Natural killer cell treated with Interleukin-12 subunit alpha and Interleukin-12 subunit beta and Interleukin-15 and Interleukin-18, amount 100 ng/mL, for 72 hours (primary cell): Measurements from ENCODE around the gene RBM3. TPM values are rescaled to one million over a fixed set of nuclear protein-coding genes. Genes with fewer than 3 reads are reported as not detected.

Experiments
- ATAC-seq, 2 donors: fragments of 150-1000 bp; cut with Tn5 transposase in 1 of 2; sonication (Bioruptor Pico), chemical (Tn5 transposase) in 1 of 2; 2 replicates each; pipeline ENCODE4 v1.10.0; 2021
- DNase-seq: peaks from one replicate; pipeline ENCODE4 v3.0.0; 2022; ENCODE audit warnings: low spot score
- H3K27ac Mint-ChIP-seq, 2 donors: 1 replicate in 1 of 2; 2 replicates in 1 of 2; pipeline ENCODE4 v1.8.0; 2022; ENCODE audit warnings: mixed read lengths in 2 of 2, mild to moderate bottlenecking in 1 of 2, moderate library complexity in 1 of 2
- H3K27me3 Mint-ChIP-seq, 2 donors: 1 replicate in 1 of 2; 2 replicates in 1 of 2; pipeline ENCODE4 v1.8.0; 2022; ENCODE audit warnings: mixed read lengths in 2 of 2
- H3K36me3 Mint-ChIP-seq: one replicate; pipeline ENCODE4 v1.8.0; 2022; ENCODE audit warnings: mixed read lengths
- H3K4me1 Mint-ChIP-seq, 2 donors: 1 replicate in 1 of 2; 2 replicates in 1 of 2; pipeline ENCODE4 v1.8.0; 2022; ENCODE audit warnings: low read depth in 2 of 2, mixed read lengths in 2 of 2, mild to moderate bottlenecking in 1 of 2
- H3K4me3 Mint-ChIP-seq: one replicate; pipeline ENCODE4 v1.8.0; 2022; ENCODE audit warnings: mixed read lengths
- H3K9me3 Mint-ChIP-seq: 2 replicates; pipeline ENCODE4 v1.8.0; 2022; ENCODE audit warnings: mixed read lengths
- total RNA-seq, 2 donors: library from RNA; stranded (reverse); gene quantifications; one replicate each; pipeline ENCODE4 v1.2.3, GENCODE V29; 2022

RBM3 gene
- total RNA-seq, 2 donors from 2014 or later, result 329 to 362 TPM

GRCh38 chrX:48616576-48616975 lies 42.3 kb downstream of the RBM3 start:
- Mint-ChIP-seq H3K4me3 (no peak overlapping the region), H3K9me3 (no peaks in the 10 kb centered on the region), H3K27ac (no peak overlapping the region), H3K27me3 (peaks cover 0 to 13% of the 10 kb centered on the region in 2 donors), H3K36me3 (no peaks in the 10 kb centered on the region), H3K4me1 (no peaks in the 10 kb centered on the region)
- ATAC-seq (no peak), DNase-seq (no peak)

GRCh38 chrX:48617542-48618340 lies 43.5 kb downstream of the RBM3 start:
- no peaks in the 10 kb centered on the region for H3K36me3 Mint-ChIP-seq
- no peak for ATAC-seq
- DNase-seq, result no peak
- H3K4me1 Mint-ChIP-seq, result no peaks in the 10 kb centered on the region
- H3K27ac Mint-ChIP-seq, result no peak overlapping the region
- H3K9me3 Mint-ChIP-seq, result no peaks in the 10 kb centered on the region
- H3K27me3 Mint-ChIP-seq, result peaks cover 0 to 10% of the 10 kb centered on the region in 2 donors
- H3K4me3 Mint-ChIP-seq, result no peak overlapping the region

- Mint-ChIP-seq H3K9me3 (no peaks in the 10 kb centered on the region), H3K4me3 (no peak overlapping the region), H3K4me1 (peaks cover 0 to 4% of the 10 kb centered on the region in 2 donors), H3K36me3 (no peaks in the 10 kb centered on the region), H3K27ac (no peak overlapping the region), H3K27me3 (no peaks in the 10 kb centered on the region)
- ATAC-seq (no peak), DNase-seq (no peak)
Observed at GRCh38 chrX:48626401-48627298, 52.4 kb downstream of the RBM3 start.

Other genes with a start within 250 kb of the RBM3 start
- not detected for gene SSX3, start 217.8 kb upstream of the RBM3 start, total RNA-seq
- not detected for gene SSX4, start 190.9 kb upstream of the RBM3 start, total RNA-seq
- not detected for gene SSX4B, start 162.5 kb upstream of the RBM3 start, total RNA-seq
- 100 to 1,000 TPM in 1 of 2 donors, 10 to 100 TPM in 1; 70.7 to 156 TPM for gene SLC38A5, start 104.2 kb upstream of the RBM3 start, total RNA-seq
- 100 to 1,000 TPM in 1 of 2 donors, 10 to 100 TPM in 1; 83.8 to 120 TPM for gene FTSJ1, start 98.3 kb upstream of the RBM3 start, total RNA-seq
- gene PORCN, start 65.5 kb upstream of the RBM3 start, total RNA-seq, result 10 to 100 TPM; 25.9 to 31.0 TPM
- 100 to 1,000 TPM; 380 to 399 TPM for gene EBP, start 52.7 kb upstream of the RBM3 start, total RNA-seq
- 10 to 100 TPM; 31.8 to 37.0 TPM for gene TBC1D25, start 34.8 kb upstream of the RBM3 start, total RNA-seq
- gene WDR13, start 23.0 kb downstream of the RBM3 start, total RNA-seq, result 10 to 100 TPM; 39.7 to 64.7 TPM
- gene WAS, start 109.3 kb downstream of the RBM3 start, total RNA-seq, result 100 to 1,000 TPM in 1 of 2 donors, 10 to 100 TPM in 1; 98.7 to 109 TPM
- gene SUV39H1, start 122.2 kb downstream of the RBM3 start, total RNA-seq, result 10 to 100 TPM; 19.2 to 33.8 TPM
- not detected for gene GLOD5, start 187.3 kb downstream of the RBM3 start, total RNA-seq
- under 1 TPM in 1 of 2 donors, not detected in 1; 0.73 TPM for gene GATA1, start 212.1 kb downstream of the RBM3 start, total RNA-seq
- gene HDAC6, start 227.6 kb downstream of the RBM3 start, total RNA-seq, result 10 to 100 TPM; 66.0 to 71.5 TPM